H1 (cell line): ENCODE measurements around the gene ALOX5. TPM values are rescaled to one million over a fixed set of nuclear protein-coding genes. Genes with fewer than 3 reads are reported as not detected.
A peak's percentile ranks its signal among the peaks of the same experiment; 100 is the strongest.

ENCODE experiments used
- CTCF ChIA-PET: fragments of 300-600 bp; sonication (Branson Sonifier 250); formaldehyde crosslinking; loops from one replicate; lab custom pipeline; 2021; ENCODE audit not compliant: partially characterized antibody; lab: Charles Lee
- POLR2A ChIA-PET: fragments of 300-600 bp; sonication (Branson Sonifier 250); formaldehyde crosslinking; loops from one replicate; lab custom pipeline; 2021; ENCODE audit warnings: inconsistent platforms; ENCODE audit not compliant: partially characterized antibody; lab: Charles Lee
- DNase-seq, 2 experiments: peaks; one replicate each; pipeline versions ENCODE4 v3.0.0 to v3.0.0-alpha.2; 2010 to 2022; ENCODE audit warnings: low spot score in 2 of 2, low read depth in 1 of 2, mixed read lengths in 1 of 2
- FAIRE-seq: peaks from 2 replicates; lab custom pipeline; 2011; peaks lifted over from hg19 to GRCh38; lab: Jason Lieb, UNC
- H2AFZ ChIP-seq: 2 replicates; pipeline ENCODE4 v1.8.1; 2012; ENCODE audit warnings: low read length, inconsistent platforms
- H2AK5ac ChIP-seq: 2 replicates; pipeline ENCODE4 v1.6.1; 2013; ENCODE audit warnings: low read depth, low read length
- H2BK120ac ChIP-seq: replicated peaks from 2 replicates; pipeline ENCODE3; 2013; ENCODE audit warnings: low read depth, low read length, inconsistent platforms
- H2BK12ac ChIP-seq: 2 replicates; pipeline ENCODE4 v1.6.1; 2013; ENCODE audit warnings: low read depth, low read length
- H2BK15ac ChIP-seq: 2 replicates; pipeline ENCODE4 v1.6.1; 2013; ENCODE audit warnings: low read length
- H2BK20ac ChIP-seq: 2 replicates; pipeline ENCODE4 v1.6.1; 2013; ENCODE audit warnings: low read length
- H2BK5ac ChIP-seq: 2 replicates; pipeline ENCODE4 v1.6.1; 2013; ENCODE audit warnings: low read depth, low read length
- H3K14ac ChIP-seq: 2 replicates; pipeline ENCODE4 v1.6.1; 2013; ENCODE audit warnings: inconsistent platforms; ENCODE audit not compliant: insufficient read length
- H3K18ac ChIP-seq: 2 replicates; pipeline ENCODE4 v1.6.1; 2013; ENCODE audit warnings: low read length; ENCODE audit errors: extremely low read depth
- H3K23ac ChIP-seq: 2 replicates; pipeline ENCODE4 v1.6.1; 2013; ENCODE audit warnings: inconsistent platforms; ENCODE audit not compliant: insufficient read length
- H3K23me2 ChIP-seq: 2 replicates; pipeline ENCODE4 v1.6.1; 2013; ENCODE audit warnings: low read depth, low read length
- H3K27ac ChIP-seq: 2 replicates; pipeline ENCODE4 v1.6.1; 2011; ENCODE audit warnings: low read depth, low read length, inconsistent platforms
- H3K27me3 ChIP-seq, 4 experiments: replicated peaks in 1 of 4; 1 replicate in 1 of 4; 2 replicates in 3 of 4; pipeline versions ENCODE4 v1.6.1 to v1.8.1; 2011 to 2013; ENCODE audit warnings: low read length in 3 of 4, mild to moderate bottlenecking in 3 of 4, inconsistent platforms in 2 of 4, mixed read lengths in 2 of 4, moderate library complexity in 1 of 4; ENCODE audit not compliant: control insufficient read depth in 3 of 4, insufficient read depth in 3 of 4; ENCODE audit errors: extremely low read depth in 1 of 4
- H3K36me3 ChIP-seq, 4 experiments: 2 replicates each; pipeline versions ENCODE4 v1.6.1 to v1.8.1; 2011 to 2013; ENCODE audit warnings: mild to moderate bottlenecking in 4 of 4, low read length in 3 of 4, moderate library complexity in 2 of 4, control low read depth in 1 of 4, inconsistent platforms in 1 of 4; ENCODE audit not compliant: insufficient read depth in 4 of 4, control insufficient read depth in 2 of 4
- H3K4ac ChIP-seq: replicated peaks from 2 replicates; pipeline ENCODE3; 2013; ENCODE audit warnings: low read length, low read depth, mixed read lengths, inconsistent platforms; ENCODE audit not compliant: insufficient read length
- H3K4me1 ChIP-seq, 4 experiments: replicated peaks in 1 of 4; 1 replicate in 1 of 4; 2 replicates in 3 of 4; pipeline versions ENCODE4 v1.6.1 to v1.8.1; 2011 to 2013; ENCODE audit warnings: low read length in 3 of 4, inconsistent platforms in 2 of 4, mixed read lengths in 1 of 4; ENCODE audit not compliant: insufficient read depth in 4 of 4, control insufficient read depth in 3 of 4
- H3K4me2 ChIP-seq, 2 experiments: 2 replicates each; pipeline versions ENCODE4 v1.6.1 to v1.8.1; 2011 to 2013; ENCODE audit warnings: low read depth in 2 of 2, low read length in 2 of 2, control low read depth in 1 of 2, inconsistent platforms in 1 of 2, mild to moderate bottlenecking in 1 of 2; ENCODE audit not compliant: insufficient read depth in 1 of 2
- H3K4me3 ChIP-seq, 4 experiments: fragments of 200-600, 300-600 bp in 1 of 4; sonication (generic), shearing (Covaris generic), sonication (Bioruptor Twin) in 1 of 4; 2 replicates each; pipeline versions ENCODE4 v1.5.1 to v1.8.1; 2011 to 2016; ENCODE audit warnings: low read length in 4 of 4, low read depth in 3 of 4, control low read depth in 2 of 4, inconsistent platforms in 2 of 4, mild to moderate bottlenecking in 2 of 4, mixed read lengths in 1 of 4, moderate library complexity in 1 of 4; ENCODE audit not compliant: insufficient read depth in 2 of 4; ENCODE audit errors: extremely low read depth in 1 of 4
- H3K56ac ChIP-seq: replicated peaks from 2 replicates; pipeline ENCODE3; 2013; ENCODE audit warnings: low read depth, mild to moderate bottlenecking, mixed read lengths, low read length, inconsistent platforms; ENCODE audit not compliant: insufficient read length
- H3K79me1 ChIP-seq: 2 replicates; pipeline ENCODE4 v1.6.1; 2013; ENCODE audit warnings: low read depth, low read length, control low read depth
- H3K79me2 ChIP-seq, 2 experiments: 2 replicates each; pipeline versions ENCODE4 v1.6.1 to v1.8.1; 2012 to 2013; ENCODE audit warnings: low read length in 2 of 2, mild to moderate bottlenecking in 2 of 2, inconsistent platforms in 1 of 2; ENCODE audit not compliant: insufficient read depth in 2 of 2, control insufficient read depth in 1 of 2
- H3K9ac ChIP-seq, 4 experiments: replicated peaks in 1 of 4; 1 replicate in 1 of 4; 2 replicates in 3 of 4; pipeline versions ENCODE4 v1.6.1 to v1.8.1; 2011 to 2013; ENCODE audit warnings: low read depth in 3 of 4, low read length in 3 of 4, control low read depth in 2 of 4, mild to moderate bottlenecking in 2 of 4, moderate library complexity in 2 of 4, inconsistent platforms in 1 of 4; ENCODE audit errors: extremely low read depth in 1 of 4
- H3K9me3 ChIP-seq, 2 experiments: 2 replicates each; pipeline versions ENCODE4 v1.6.1 to v1.8.1; 2012 to 2013; ENCODE audit warnings: mild to moderate bottlenecking in 2 of 2, moderate library complexity in 2 of 2, control low read depth in 1 of 2, inconsistent platforms in 1 of 2, low read depth in 1 of 2, low read length in 1 of 2, mixed read lengths in 1 of 2; ENCODE audit not compliant: insufficient read depth in 2 of 2
- H4K20me1 ChIP-seq, 2 experiments: replicated peaks in 1 of 2; 2 replicates each; pipeline versions ENCODE3 to v1.8.1; 2011 to 2013; ENCODE audit warnings: inconsistent platforms in 2 of 2, low read length in 2 of 2, mild to moderate bottlenecking in 1 of 2; ENCODE audit not compliant: insufficient read depth in 2 of 2, control insufficient read depth in 1 of 2
- H4K5ac ChIP-seq: 2 replicates; pipeline ENCODE4 v1.6.1; 2013; ENCODE audit warnings: low read length, low read depth, mixed read lengths, inconsistent platforms; ENCODE audit not compliant: insufficient read length
- H4K8ac ChIP-seq: 2 replicates; pipeline ENCODE4 v1.8.0; 2013; ENCODE audit warnings: mild to moderate bottlenecking, moderate library complexity, low read length, inconsistent platforms; ENCODE audit not compliant: insufficient read depth; ENCODE audit errors: extremely low read depth
- H4K91ac ChIP-seq: replicated peaks from 2 replicates; pipeline ENCODE3; 2013; ENCODE audit warnings: low read length, mixed read lengths, inconsistent platforms; ENCODE audit not compliant: insufficient read length
- NRF1 ChIP-seq: IDR thresholded peaks from 2 replicates; pipeline ENCODE4 v1.6.1; 2011; ENCODE audit warnings: mild to moderate bottlenecking, low read depth, low read length, improper control_type of control experiment
- TAF7 ChIP-seq: optimal IDR thresholded peaks from 2 replicates; pipeline ENCODE3; 2011; ENCODE audit warnings: low read depth, mild to moderate bottlenecking, inconsistent platforms, low read length, moderate library complexity, borderline replicate concordance
- WGBS, 2 experiments: shearing (Covaris generic) in 1 of 2; methylation state at CpG; one replicate each; pipeline versions ENCODE4 v1.1.6 to v1.1.7; 2013 to 2015; ENCODE audit warnings: low lambda C conversion rate in 2 of 2, mixed read lengths in 2 of 2, inconsistent platforms in 1 of 2, low coverage in 1 of 2, missing lambda C conversion rate in 1 of 2; ENCODE audit not compliant: insufficient replicate concordance in 2 of 2, insufficient coverage in 1 of 2, insufficient read length in 1 of 2; ENCODE audit errors: extremely low coverage in 1 of 2, missing lambda C conversion rate in 1 of 2; 5-methylcytosine and 5-hydroxymethylcytosine counted together
- polyA plus RNA-seq, 7 experiments: library from polyadenylated mRNA; depleted of rRNA in 3 of 7; stranded (reverse) in 5 of 7; unstranded in 2 of 7; fragments of >200 nt in 5 of 7; fragments of 200-250 nt in 2 of 7; gene quantifications; 1 replicate in 5 of 7; 2 replicates in 1 of 7; 4 replicates in 1 of 7; pipeline versions ENCODE4 v1.2.1 to v1.2.3, GENCODE V29; 2011 to 2013; ENCODE audit warnings: missing spikeins in 2 of 7, mixed read lengths in 2 of 7
- total RNA-seq: library from RNA; stranded (reverse); fragmentation: NEBNext Ultra II Directional; extraction: Animal tissue kit (Norgen Biotek cat#: 25700); gene quantifications from 2 replicates; pipeline ENCODE4 v1.2.1, GENCODE V29; 2021
- TF ChIP-seq, protein P1 (sequence below): IDR thresholded peaks from 2 replicates; pipeline ENCODE4 v1.6.1; 2012; ENCODE audit warnings: low read length, inconsistent platforms

ALOX5 gene
- total and polyA plus RNA-seq, 2 of the 8 experiments (the other 6 are each of a cell fraction or from before 2014, with no cell fraction given): 1.6 to 3.8 TPM

GRCh38 chr10:45418849-45419675 lies 45.0 kb downstream of the ALOX5 start:
- ChIA-PET POLR2A (interaction anchor here (1.2 to 2.4 kb wide), 4 partner anchors 10 to 418 kb away, joined by 3 to 16 read pairs (median 3); no protein-coding TSS in a partner anchor), CTCF (interaction anchor here (0.6 to 1.9 kb wide), 5 partner anchors 11 to 65 kb away, joined by 3 to 8 read pairs (median 3); no protein-coding TSS in a partner anchor)
- Histone ChIP-seq H4K91ac (peak overlapping the region; percentile 35), H3K79me2 (no peaks in the 10 kb centered on the region), H3K27ac (peak overlapping the region; percentile 48), H3K79me1 (no peaks in the 10 kb centered on the region), H3K14ac (no peak overlapping the region), H3K4me1 (peaks cover 0 to 10% (median 7%) of the 10 kb centered on the region in 4 experiments; a peak in 6 of 7 replicates), H3K23me2 (peaks cover 16% of the 10 kb centered on the region; the same call in 1 of the 2 replicates), H3K4ac (peak overlapping the region; percentile 7), H3K4me3 (peak overlapping the region; percentile 57 to 73 (median 70)), H3K9me3 (no peaks in the 10 kb centered on the region), H3K9ac (peak overlapping the region; percentile 63 to 79 (median 68)), H2BK12ac (0 out of 2 replicates have a peak overlapping the region, but pooled peaks have one; percentile 75), H2BK5ac (peak overlapping the region; percentile 88), H4K5ac (peak overlapping the region; percentile 27), H3K27me3 (peaks cover 0 to 7% (median under 1%) of the 10 kb centered on the region in 4 experiments; a peak in 3 of 7 replicates), H3K36me3 (no peaks in the 10 kb centered on the region), H2BK120ac (no peak overlapping the region), H2AK5ac (no peak overlapping the region), H3K23ac (no peak overlapping the region), H3K4me2 (peak overlapping the region; percentile 94 to 95), H2AFZ (peak overlapping the region; percentile 73), H4K8ac (peak overlapping the region; percentile 82), H2BK15ac (0 out of 2 replicates have a peak overlapping the region, but pooled peaks have one; percentile 18), H4K20me1 (no peaks in the 10 kb centered on the region), H2BK20ac (no peak overlapping the region), H3K18ac (peak overlapping the region; percentile 93), H3K56ac (peak overlapping the region; percentile 25)
- WGBS, 2 experiments: 3% methylated on average over 46 of the region's 60 CpGs; no CpG with 5 or more reads in 1 of the 2 experiments
- FAIRE-seq (no peak), DNase-seq (peak; percentile 44 to 78)
- TF ChIP-seq NRF1 (no peak), TAF7 (no peak)
- TF ChIP-seq, protein P1, sequence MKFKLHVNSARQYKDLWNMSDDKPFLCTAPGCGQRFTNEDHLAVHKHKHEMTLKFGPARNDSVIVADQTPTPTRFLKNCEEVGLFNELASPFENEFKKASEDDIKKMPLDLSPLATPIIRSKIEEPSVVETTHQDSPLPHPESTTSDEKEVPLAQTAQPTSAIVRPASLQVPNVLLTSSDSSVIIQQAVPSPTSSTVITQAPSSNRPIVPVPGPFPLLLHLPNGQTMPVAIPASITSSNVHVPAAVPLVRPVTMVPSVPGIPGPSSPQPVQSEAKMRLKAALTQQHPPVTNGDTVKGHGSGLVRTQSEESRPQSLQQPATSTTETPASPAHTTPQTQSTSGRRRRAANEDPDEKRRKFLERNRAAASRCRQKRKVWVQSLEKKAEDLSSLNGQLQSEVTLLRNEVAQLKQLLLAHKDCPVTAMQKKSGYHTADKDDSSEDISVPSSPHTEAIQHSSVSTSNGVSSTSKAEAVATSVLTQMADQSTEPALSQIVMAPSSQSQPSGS: no peak
